Measurements from ENCODE around the gene MRPL36.

MRPL36 gene

DNA sequence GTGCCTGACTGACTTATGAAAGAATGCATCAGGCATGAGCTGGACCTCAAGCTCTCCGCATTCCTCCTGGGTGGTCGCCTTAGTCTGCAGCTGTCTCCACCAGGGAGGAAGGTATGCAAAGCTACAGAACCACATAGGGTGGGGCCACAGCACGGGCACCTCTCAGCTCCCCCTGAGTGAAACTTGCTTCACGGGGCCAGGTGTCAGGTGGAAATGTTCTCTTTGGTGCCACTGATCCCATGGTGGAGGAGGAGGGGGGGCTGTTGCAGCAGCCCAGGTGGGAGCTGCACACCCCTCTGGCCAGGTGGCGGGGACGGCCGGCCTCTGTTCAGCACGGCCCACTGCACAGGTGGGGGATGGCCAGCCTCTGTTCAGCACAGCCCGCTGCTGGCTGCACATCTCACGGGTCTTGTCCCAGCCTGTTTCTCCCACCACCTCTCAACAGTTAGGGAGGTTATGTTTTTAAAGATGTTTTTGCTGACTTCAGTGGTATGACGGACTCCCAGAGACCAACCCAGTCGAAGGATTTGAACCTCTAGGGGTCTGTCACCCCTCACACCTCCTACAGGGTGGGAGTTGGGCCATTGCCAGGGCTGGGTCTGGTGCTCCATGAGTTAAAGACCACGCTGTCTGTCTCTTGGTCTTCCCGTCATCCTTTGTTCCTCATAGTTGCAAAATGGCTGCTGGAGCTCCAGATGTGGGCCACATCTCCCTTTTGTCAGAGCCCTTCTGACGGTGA is 34.3 kb downstream of the MRPL36 start:
- DNase-seq (ENCODE audit: low spot score): no peak

- no peak for DNase-seq (ENCODE audit: low spot score)
Measured at GRCh38 chr5:1764606-1764960, 35.1 kb downstream of the MRPL36 start.

DNA sequence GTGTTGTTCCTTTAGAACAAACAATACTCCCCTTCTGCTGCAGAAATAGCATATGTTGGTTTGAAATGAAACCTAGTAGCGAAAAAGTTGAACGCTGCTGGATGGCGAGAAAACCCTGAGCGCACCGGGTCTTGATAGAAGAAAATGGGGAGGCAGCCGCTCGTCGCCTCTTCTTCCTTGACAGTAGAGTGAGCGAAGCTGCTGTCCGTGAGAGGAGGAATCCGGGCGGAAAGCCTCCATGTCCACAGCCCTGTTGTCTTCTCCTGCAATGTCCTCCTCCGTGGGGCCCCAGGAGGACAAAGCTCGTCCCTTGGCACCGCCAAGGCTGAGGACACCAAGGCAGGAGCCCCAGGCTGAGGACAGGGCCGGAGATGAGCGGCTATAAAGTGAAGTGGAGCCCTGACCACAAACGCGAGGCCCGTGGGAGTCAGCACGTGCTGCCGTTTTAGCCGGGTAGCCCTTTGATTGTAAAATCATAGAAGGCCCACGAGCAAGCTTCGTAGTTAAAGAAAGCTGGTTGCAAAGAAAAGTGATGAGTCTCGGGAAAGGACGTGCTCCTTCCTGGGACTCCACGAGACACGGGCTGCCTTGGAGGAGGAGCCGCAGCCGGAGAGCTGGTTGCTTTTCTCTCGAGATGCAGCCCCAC is 35.6 kb downstream of the MRPL36 start:
- DNase-seq (ENCODE audit: low spot score): no peak

DNA sequence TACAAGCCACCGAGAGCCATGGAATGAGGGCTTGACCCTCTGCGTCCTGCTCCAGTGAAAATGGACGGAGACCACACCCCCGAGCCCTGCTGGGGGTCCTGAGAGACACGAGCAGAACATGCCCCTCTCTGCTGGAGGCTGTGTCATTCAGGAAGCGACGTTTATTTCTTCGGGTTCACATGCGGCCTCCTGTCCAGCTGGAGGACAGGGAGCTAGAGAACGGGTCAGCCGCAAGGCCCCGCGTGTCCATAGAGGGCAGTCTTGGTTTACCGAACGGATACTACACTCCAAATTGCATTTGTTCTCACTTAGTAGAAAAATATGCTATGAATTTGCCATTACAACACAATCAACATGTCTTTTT is 36.1 kb downstream of the MRPL36 start:
- DNase-seq (ENCODE audit: low spot score): no peak

GRCh38 chr5:1762883-1763547 is 36.6 kb downstream of the MRPL36 start:
- no peak for DNase-seq (ENCODE audit: low spot score)

DNA sequence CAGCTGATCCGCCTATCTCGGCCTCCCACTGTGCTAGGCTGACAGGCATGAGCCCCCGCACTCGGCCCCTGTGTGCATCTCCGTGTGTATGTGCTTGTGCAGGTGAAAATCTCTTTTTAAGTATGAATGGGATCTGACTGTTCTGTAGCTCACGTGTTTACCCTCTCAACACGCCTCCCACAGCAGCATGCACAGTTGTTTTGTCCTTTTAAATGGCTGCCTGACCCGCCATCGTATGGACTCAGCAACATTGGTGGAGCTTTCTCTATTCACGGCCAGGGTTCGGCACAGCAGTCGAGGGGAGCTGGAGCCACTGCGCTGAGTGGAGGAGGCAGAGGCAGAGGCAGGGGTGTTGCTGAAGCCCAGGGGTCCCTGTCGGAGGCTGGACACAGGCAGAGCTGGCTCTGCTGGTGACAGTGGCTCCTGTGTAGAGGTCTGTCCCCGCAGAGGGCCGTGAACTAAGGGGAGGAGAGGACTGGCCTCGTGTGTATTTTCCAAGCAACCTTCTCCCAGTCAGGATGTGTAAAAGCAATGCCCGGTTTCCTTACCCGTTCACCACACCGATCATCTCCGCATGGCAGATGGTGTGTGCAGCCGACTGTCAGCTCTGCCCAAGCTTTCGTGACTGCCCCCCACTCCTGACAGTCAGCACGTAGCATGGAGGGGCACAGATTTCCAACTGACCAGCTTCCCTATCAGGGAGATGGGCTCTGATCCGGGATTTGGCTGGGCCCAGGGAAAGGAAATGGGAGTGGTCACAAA is 37.3 kb downstream of the MRPL36 start:
- no peak for DNase-seq (ENCODE audit: low spot score)

GRCh38 chr5:1761453-1761755 is 38.2 kb downstream of the MRPL36 start:
- no peak for DNase-seq (ENCODE audit: low spot score)

GRCh38 chr5:1760656-1761452 is 38.8 kb downstream of the MRPL36 start:
- no peak for DNase-seq (ENCODE audit: low spot score)

DNA sequence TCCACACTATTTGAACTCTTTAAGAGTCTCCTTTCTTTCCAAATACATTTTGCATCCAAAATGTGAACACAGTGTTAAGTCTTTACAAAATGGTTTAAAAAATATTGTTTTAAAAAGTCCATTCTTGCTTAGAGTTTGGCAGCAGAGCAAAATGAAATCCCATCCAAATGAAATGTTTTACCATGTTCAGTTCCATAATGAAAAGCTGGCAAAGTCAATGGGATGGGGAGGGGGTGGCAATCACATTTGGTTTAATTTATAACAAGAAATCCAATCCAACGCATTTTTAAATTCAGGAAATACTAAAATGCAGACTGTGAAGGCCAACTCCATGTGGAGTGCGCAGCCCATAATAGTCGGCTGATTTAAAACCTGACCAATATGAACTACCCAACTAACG is 39.4 kb downstream of the MRPL36 start:
- no peak for DNase-seq (ENCODE audit: low spot score)

GRCh38 chr5:1759378-1759970 is 40.2 kb downstream of the MRPL36 start:
- no peak for DNase-seq (ENCODE audit: low spot score)

GRCh38 chr5:1758574-1758973 is 41.1 kb downstream of the MRPL36 start:
- no peak for DNase-seq (ENCODE audit: low spot score)

GRCh38 chr5:1757511-1757910 is 42.1 kb downstream of the MRPL36 start:
- DNase-seq (ENCODE audit: low spot score): no peak

- DNase-seq (ENCODE audit: low spot score): no peak
Measured at GRCh38 chr5:1756481-1756880, 43.2 kb downstream of the MRPL36 start.

DNA sequence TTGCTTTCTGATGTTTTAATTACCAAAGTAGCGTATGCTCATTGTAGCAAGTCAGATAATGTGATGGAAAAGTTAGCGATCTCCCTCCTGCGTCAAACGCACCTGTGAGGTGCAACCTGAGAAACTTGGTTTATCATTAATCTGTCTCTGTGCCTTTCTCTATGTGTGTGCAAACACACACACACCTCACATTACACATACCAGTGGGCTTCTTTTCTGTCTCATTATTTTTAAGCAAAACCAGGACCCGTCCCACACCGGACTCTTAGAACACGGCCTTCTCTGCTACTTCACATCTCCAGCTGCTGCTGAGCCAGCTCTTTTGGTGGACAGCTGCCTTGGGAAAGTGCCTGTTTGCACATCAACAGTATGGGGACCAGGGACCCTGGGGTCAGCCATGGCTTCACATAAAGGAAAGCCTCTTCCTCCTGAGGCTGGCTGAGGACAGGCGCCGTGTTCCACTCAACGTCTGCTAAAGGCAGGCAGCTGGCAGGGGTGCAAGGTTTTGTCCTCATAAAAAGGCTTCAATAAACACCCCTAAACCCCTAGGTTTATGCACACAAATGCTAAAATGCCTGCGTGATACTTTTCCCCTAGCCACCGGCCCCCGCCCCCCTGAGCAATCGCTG is 44.2 kb downstream of the MRPL36 start:
- DNase-seq (ENCODE audit: low spot score): no peak

DNA sequence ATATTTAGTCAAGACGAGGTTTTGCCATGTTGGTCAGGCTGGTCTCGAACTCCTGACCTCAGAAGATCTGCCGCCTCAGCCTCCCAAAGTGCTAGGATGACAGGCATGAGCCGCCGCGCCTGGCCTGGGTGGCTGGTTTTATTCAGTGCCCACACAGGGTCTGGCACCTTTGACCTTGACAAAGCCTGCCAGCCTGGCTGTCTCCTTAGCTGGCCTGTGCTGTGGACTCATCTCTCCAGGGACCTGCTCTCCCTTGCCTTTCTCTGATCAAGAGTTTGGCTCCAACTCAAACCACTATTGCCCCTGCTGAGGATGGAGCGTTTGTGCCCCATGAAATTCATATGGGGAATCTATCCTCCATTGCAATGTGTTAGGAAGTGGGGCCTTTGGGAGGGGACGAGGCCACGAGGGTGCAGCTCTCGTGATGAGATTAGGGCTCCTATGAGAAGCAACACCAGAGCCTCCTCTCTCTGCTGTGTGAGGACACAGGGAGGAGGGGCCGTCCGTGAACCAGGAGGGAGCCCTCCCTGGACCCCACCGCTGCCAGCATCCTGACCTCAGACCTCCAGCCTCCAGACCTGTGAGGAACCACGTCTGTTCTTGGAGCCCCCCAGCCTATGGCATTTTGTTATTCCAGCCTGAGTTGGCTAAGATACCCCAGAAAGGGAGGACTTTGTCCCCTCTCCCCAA is 45.0 kb downstream of the MRPL36 start:
- no peak for DNase-seq (ENCODE audit: low spot score)

DNA sequence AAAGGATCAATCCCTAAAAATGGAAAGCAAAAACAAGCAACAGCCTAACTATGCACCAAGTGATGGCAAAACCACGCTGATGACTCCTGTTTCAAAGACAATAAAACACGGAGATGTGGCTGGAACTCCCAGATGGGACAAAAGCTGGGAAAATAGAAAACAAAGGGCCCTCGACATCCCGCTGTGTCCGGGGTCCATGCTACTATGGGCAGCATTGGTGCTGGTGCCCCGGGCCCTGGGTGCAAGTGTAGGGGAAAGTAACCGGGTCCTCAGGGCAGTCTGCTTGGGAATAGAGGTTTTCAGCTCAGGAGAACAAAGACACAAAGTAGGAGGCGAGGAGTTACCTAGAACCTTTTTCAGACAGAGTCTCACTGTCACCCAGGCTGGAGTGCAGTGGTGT is 46.1 kb downstream of the MRPL36 start:
- no peak for DNase-seq (ENCODE audit: low spot score)

DNA sequence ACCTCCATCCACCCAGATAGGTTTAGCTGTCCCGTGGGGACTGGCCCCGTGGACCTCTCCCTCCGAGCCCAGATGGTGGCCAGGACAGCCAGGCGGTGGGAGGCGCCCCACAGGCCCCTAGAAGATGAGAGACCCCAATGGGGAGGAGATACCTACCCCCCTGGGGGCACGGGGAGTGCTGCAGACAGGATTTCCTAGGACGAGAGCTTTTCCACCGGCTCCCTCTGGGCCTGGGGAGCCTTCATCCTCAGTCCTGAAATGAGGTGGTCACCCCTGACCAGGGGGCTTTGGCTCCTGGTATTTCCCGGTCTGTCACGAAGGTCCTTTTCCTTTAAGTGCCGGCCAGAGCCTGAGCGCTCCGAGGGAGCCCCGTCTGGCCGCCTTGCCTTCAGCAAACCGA is 46.8 kb downstream of the MRPL36 start:
- DNase-seq (ENCODE audit: low spot score): no peak

DNA sequence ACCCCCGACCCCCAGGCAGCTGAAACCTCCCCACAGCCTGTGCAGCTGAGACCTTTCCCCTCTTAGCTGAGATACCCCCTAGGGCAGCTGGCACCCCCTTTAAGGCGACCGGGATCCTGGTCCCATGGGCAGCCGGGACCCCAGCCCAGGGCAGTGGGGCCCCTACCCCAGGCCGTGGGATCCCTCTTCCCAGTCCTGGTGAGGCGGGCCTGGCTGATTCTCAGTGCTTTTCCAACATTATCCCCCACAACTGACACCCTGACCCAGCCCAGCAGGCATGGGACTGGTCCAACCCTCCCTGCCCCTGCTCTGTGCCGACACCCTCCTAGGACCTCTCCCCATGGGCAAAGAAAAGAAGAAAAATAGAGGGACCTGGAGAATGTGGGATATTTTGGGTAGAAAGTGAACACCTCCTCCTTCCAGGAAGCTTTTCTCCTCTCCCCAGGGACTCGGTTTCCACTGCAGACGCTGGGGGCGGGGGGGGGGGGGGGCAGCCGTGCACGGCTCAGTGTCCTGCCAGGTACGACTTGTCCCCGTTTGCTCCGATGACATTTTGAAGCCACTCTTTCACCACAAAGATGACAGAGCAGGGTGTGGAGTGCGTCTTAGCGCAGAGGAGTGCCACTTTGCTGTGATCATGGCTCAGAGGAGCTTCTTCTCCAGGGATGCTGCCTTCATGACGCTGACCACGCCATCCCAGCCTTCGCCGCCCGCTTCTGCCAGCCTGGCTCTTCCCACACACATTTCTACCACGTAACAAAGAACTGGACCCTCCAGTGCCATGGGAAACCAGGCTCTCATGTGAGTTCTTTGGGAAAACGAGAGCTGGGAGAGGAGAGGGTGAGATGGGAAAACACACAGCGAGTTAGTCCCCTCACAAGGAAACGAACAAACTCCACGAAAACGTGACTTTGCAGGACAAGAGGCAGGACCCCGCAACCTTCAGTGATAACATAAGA is 47.5 kb downstream of the MRPL36 start:
- DNase-seq (ENCODE audit: low spot score): no peak
